SJSA1 (cell line): ENCODE data around the gene KCNH8. TPM values are rescaled to one million over a fixed set of nuclear protein-coding genes. Genes with fewer than 3 reads are reported as not detected.
"Not testable (repeated sequence)": the region's sequence is repeated elsewhere in the genome, so short reads cannot be mapped to it uniquely, and the experiment has no call there.

Experiments
- DNase-seq, 2 experiments: peaks; one replicate each; pipeline ENCODE4 v3.0.0-alpha.2; 2015 to 2020; ENCODE audit warnings: low spot score in 2 of 2, low read depth in 1 of 2
- H3K27ac ChIP-seq: fragments of 250-450 bp; sonication (Bioruptor Pico); 2 replicates; pipeline ENCODE4 v1.5.1; 2020; ENCODE audit warnings: mild to moderate bottlenecking, moderate library complexity
- H3K27me3 ChIP-seq: fragments of 250-450 bp; sonication (Bioruptor Pico); replicated peaks from 2 replicates; pipeline ENCODE4 v1.5.1; 2020; ENCODE audit warnings: mild to moderate bottlenecking, moderate library complexity
- H3K36me3 ChIP-seq: fragments of 250-450 bp; sonication (Bioruptor Pico); 2 replicates; pipeline ENCODE4 v1.5.1; 2020; ENCODE audit warnings: mild to moderate bottlenecking
- H3K4me1 ChIP-seq: fragments of 250-450 bp; sonication (Bioruptor Pico); replicated peaks from 2 replicates; pipeline ENCODE4 v1.6.1; 2021; ENCODE audit warnings: mild to moderate bottlenecking
- H3K4me3 ChIP-seq: fragments of 250-450 bp; sonication (Bioruptor Pico); 2 replicates; pipeline ENCODE4 v1.5.1; 2020; ENCODE audit warnings: mild to moderate bottlenecking
- H3K9me3 ChIP-seq: fragments of 250-450 bp; sonication (Bioruptor Pico); replicated peaks from 2 replicates; pipeline ENCODE4 v1.5.1; 2020; ENCODE audit warnings: mild to moderate bottlenecking
- total RNA-seq: library from RNA; depleted of rRNA; stranded (reverse); fragments of >200 nt; shearing (Covaris generic); gene quantifications from 2 replicates; pipeline ENCODE4 v1.2.3, GENCODE V29; 2014

The KCNH8 gene
- total RNA-seq, 1 experiment from 2014 or later, result not detected

- H3K27me3 ChIP-seq, result no peaks in the 10 kb centered on the region
- H3K4me1 ChIP-seq, result no peaks in the 10 kb centered on the region
- H3K36me3 ChIP-seq, result no peaks in the 10 kb centered on the region
- no peak overlapping the region for H3K4me3 ChIP-seq
- no peak overlapping the region for H3K27ac ChIP-seq
- H3K9me3 ChIP-seq, result no peaks in the 10 kb centered on the region
- no peak for DNase-seq
Observed at GRCh38 chr3:19206540-19206939, 58.2 kb downstream of the KCNH8 start.

GRCh38 chr3:19213603-19214220 is 65.4 kb downstream of the KCNH8 start:
- Histone ChIP-seq H3K4me3 (no peak overlapping the region), H3K9me3 (no peaks in the 10 kb centered on the region; the same call in 1 of the 2 replicates), H3K4me1 (no peaks in the 10 kb centered on the region), H3K36me3 (no peaks in the 10 kb centered on the region), H3K27ac (no peak overlapping the region), H3K27me3 (no peaks in the 10 kb centered on the region)
- DNase-seq, result no peak

- Histone ChIP-seq H3K9me3 (no peaks in the 10 kb centered on the region; the same call in 1 of the 2 replicates), H3K4me3 (no peak overlapping the region), H3K4me1 (no peaks in the 10 kb centered on the region), H3K27me3 (no peaks in the 10 kb centered on the region), H3K27ac (no peak overlapping the region), H3K36me3 (no peaks in the 10 kb centered on the region)
- no peak for DNase-seq
Observed at GRCh38 chr3:19215427-19215826, 67.1 kb downstream of the KCNH8 start.

GRCh38 chr3:19216669-19217337 is 68.5 kb downstream of the KCNH8 start:
- Histone ChIP-seq H3K4me1 (no peaks in the 10 kb centered on the region), H3K27ac (no peak overlapping the region), H3K36me3 (no peaks in the 10 kb centered on the region), H3K4me3 (no peak overlapping the region), H3K9me3 (no peaks in the 10 kb centered on the region; the same call in 1 of the 2 replicates), H3K27me3 (no peaks in the 10 kb centered on the region)
- no peak for DNase-seq

DNA sequence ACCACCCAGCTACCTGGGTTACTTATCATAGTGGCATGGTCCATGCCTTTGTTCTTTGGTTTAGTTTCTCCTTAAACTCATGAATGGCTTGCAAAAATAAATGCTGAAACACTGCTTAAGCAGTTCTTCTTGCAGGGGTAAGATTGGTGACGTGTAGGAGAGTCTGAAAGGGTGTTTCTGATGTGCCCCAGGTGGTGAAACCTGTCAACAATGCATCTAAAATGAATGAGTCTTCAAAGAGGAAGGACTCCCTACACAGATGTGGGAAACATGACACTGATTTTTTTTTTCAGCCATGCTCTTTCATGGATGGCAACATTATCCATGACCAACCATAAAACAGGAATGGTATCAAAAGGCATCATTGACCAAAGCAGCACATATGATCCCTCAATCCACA is 72.0 kb downstream of the KCNH8 start:
- no peaks in the 10 kb centered on the region for H3K27me3 ChIP-seq

GRCh38 chr3:19221081-19221480 is 72.8 kb downstream of the KCNH8 start:
- Histone ChIP-seq H3K9me3 (no peaks in the 10 kb centered on the region; the same call in 1 of the 2 replicates), H3K4me1 (no peaks in the 10 kb centered on the region), H3K36me3 (no peaks in the 10 kb centered on the region), H3K4me3 (no peak overlapping the region), H3K27me3 (no peaks in the 10 kb centered on the region), H3K27ac (no peak overlapping the region)
- DNase-seq, result no peak

More for the DNA sequence above, 72.0 kb downstream of the KCNH8 start:
- H3K4me1 ChIP-seq, result no peaks in the 10 kb centered on the region
- H3K4me3 ChIP-seq, result no peak overlapping the region
- DNase-seq, result no peak
- no peak overlapping the region for H3K27ac ChIP-seq
- no peaks in the 10 kb centered on the region for H3K36me3 ChIP-seq
- no peaks in the 10 kb centered on the region; the same call in 1 of the 2 replicates for H3K9me3 ChIP-seq

DNA sequence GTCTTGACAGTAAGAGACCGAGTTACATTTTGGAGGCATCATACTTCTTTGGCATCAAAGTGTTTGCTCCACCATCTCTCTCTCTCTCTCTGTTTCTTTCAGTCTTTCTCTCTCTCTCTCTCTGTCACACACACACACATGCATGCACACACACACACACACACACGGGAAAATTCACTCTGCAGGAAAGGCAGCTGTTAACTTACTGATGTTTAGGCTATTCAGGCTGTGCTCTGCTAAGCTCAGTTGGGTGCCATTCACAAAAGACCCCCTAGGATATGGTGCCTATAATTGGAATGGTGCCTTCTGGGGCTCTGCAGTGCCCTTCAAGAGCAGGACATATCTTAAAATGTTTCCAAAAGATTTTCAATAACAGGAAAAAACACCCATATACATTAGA is 78.2 kb downstream of the KCNH8 start:
- DNase-seq, result no peak
- no peaks in the 10 kb centered on the region for H3K9me3 ChIP-seq
- H3K27me3 ChIP-seq, result no peaks in the 10 kb centered on the region
- H3K27ac ChIP-seq, result no peak overlapping the region
- no peaks in the 10 kb centered on the region for H3K4me1 ChIP-seq
- no peak overlapping the region for H3K4me3 ChIP-seq
- no peaks in the 10 kb centered on the region for H3K36me3 ChIP-seq

GRCh38 chr3:19228167-19228566 is 79.9 kb downstream of the KCNH8 start:
- Histone ChIP-seq H3K27me3 (no peaks in the 10 kb centered on the region), H3K4me1 (no peaks in the 10 kb centered on the region), H3K9me3 (no peaks in the 10 kb centered on the region), H3K27ac (no peak overlapping the region), H3K36me3 (no peaks in the 10 kb centered on the region), H3K4me3 (no peak overlapping the region)
- DNase-seq, result no peak

- Histone ChIP-seq H3K4me1 (no peaks in the 10 kb centered on the region), H3K27me3 (no peaks in the 10 kb centered on the region), H3K9me3 (no peaks in the 10 kb centered on the region), H3K27ac (no peak overlapping the region), H3K36me3 (no peaks in the 10 kb centered on the region), H3K4me3 (no peak overlapping the region)
- no peak for DNase-seq
Observed at GRCh38 chr3:19229086-19229485, 80.8 kb downstream of the KCNH8 start.

DNA sequence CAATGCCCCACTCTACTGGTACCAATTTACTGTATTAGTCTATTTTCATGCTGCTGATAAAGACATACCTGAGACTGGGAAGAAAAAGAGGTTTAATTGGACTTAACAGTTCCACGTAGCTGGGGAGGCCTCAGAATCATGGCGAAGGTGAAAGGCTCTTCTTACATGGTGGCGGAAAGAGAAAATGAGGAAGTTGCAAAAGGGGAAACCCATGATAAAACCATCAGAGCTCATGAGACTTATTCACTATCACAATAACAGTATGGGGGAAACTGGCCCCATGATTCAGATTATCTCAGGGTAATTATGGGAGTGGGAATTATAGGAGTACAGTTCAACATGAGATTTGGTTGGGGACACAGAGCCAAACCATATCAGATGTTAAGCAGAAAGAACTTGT is 81.6 kb downstream of the KCNH8 start:
- not testable (repeated sequence) for H3K9me3 ChIP-seq, H3K27ac ChIP-seq, DNase-seq, H3K4me3 ChIP-seq, H3K27me3 ChIP-seq, H3K4me1 ChIP-seq, H3K36me3 ChIP-seq

DNA sequence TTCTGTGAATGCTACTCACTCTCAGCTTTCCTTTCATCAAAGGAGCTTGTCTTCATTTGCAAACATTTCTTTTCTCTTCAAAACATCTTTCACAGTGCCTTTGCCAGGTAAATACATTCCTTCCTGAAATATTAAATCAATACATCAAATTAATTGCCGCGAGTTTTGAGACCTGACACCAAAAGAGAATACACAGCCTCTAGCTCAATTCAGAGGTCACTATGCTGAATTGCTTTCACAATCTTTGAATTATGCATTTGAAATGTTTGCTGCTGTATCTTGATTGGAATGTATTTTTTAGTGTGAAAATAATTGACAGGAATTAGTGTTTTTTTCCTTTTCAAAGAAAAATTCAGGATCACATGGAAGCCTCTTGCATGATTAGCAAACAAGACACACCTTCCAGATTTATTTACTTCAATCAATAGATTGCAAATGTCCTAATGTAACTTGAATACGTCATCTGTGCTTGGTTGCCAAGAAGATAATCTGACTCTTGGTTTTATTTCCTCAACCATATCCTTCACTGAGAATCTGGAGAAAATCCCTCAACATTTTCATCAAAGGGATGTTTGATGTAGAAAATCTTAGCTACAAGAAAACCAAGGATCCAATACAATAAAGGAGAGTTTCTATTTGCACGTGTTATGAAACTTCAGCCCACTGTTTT is 83.6 kb downstream of the KCNH8 start:
- Histone ChIP-seq H3K27ac (no peak overlapping the region), H3K27me3 (no peaks in the 10 kb centered on the region), H3K4me3 (no peak overlapping the region), H3K4me1 (no peaks in the 10 kb centered on the region), H3K36me3 (no peaks in the 10 kb centered on the region), H3K9me3 (no peaks in the 10 kb centered on the region)
- DNase-seq, result no peak

- Histone ChIP-seq H3K27me3 (no peaks in the 10 kb centered on the region), H3K36me3 (no peaks in the 10 kb centered on the region), H3K4me3 (no peak overlapping the region), H3K27ac (no peak overlapping the region), H3K4me1 (no peaks in the 10 kb centered on the region), H3K9me3 (no peaks in the 10 kb centered on the region)
- DNase-seq, result no peak
Observed at GRCh38 chr3:19232566-19232965, 84.3 kb downstream of the KCNH8 start.

DNA sequence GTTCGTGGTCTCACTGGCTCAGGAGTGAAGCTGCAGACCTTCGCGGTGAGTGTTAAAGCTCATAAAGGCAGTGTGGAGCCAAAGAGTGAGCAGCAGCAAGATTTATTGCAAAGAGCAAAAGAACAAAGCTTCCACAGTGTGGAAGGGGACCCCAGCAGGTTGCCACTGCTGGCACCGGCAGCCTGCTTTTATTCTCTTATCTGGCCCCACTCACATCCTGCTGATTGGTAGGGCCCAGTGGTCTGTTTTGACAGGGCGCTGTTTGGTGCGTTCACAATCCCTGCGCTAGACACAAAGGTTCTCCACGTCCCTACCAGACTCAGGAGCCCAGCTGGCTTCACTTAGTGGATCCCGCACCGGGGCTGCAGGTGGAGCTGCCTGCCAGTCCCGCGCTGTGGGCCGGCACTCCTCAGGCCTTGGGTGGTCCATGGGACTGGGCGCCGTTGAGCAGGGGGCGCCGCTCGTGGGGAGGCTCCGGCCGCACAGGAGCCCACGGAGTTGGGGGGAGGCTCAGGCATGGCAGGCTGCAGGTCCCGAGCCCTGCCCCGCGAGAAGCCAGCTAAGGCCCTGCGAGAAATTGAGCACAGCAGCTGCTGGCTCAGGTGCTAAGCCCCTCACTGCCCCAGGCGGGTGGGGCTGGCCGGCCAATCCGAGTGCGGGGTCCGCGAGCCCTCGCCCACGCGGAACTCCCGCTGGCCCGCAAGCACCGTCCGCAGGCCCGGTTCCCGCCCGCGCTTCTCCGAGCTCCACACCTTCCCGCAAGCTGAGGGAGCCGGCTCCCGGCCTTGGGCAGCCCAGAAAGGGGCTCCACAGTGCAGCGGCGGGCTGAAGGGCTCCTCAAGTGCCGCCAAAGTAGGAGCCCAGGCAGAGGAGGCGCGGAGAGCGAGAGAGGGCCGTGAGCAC is 85.8 kb downstream of the KCNH8 start:
- not testable (repeated sequence) for DNase-seq

More for the DNA sequence above, 85.8 kb downstream of the KCNH8 start:
- not testable (repeated sequence) for H3K36me3 ChIP-seq, H3K4me1 ChIP-seq, H3K27ac ChIP-seq, H3K27me3 ChIP-seq, H3K9me3 ChIP-seq, H3K4me3 ChIP-seq
